Vagina (tissue), 2 donors: ENCODE results near the gene POC1A. TPM values are rescaled to one million over a fixed set of nuclear protein-coding genes. Genes with fewer than 3 reads are reported as not detected.

ENCODE experiments used
- DNase-seq, 2 donors: peaks; one replicate each; pipeline ENCODE4 v3.0.0-alpha.2; 2017; ENCODE audit errors: extremely low spot score in 2 of 2
- H3K27ac ChIP-seq: fragments of 200-600 bp; sonication (generic); one replicate; pipeline ENCODE4 v1.5.1; 2019
- H3K27me3 ChIP-seq: fragments of 200-600 bp; sonication (generic); one replicate; pipeline ENCODE4 v1.5.1; 2019
- H3K36me3 ChIP-seq, 2 donors: fragments of 200-600 bp; sonication (generic); one replicate each; pipeline ENCODE4 v1.5.1; 2017 to 2019
- H3K4me1 ChIP-seq: fragments of 200-600 bp; sonication (generic); one replicate; pipeline ENCODE4 v1.5.1; 2019
- H3K4me3 ChIP-seq, 2 donors: fragments of 200-600 bp; sonication (generic); 1 replicate in 1 of 2; 2 replicates in 1 of 2; pipeline ENCODE4 v1.5.1; 2016 to 2019
- H3K9me3 ChIP-seq: fragments of 200-600 bp; sonication (generic); one replicate; pipeline ENCODE4 v1.5.1; 2019
- POLR2A ChIP-seq, 2 donors: fragments of 450-650 bp; IDR thresholded peaks; one replicate each; pipeline ENCODE4 v1.6.1; 2017; ENCODE audit warnings: antibody characterized with exemption in 2 of 2, mild to moderate bottlenecking in 2 of 2, moderate library complexity in 2 of 2
- POLR2AphosphoS5 ChIP-seq, 2 donors: sonication (generic); formaldehyde crosslinking; IDR thresholded peaks; one replicate each; pipeline ENCODE4 v1.9.0; 2017; ENCODE audit warnings: antibody characterized with exemption in 2 of 2, mild to moderate bottlenecking in 2 of 2, low read depth in 1 of 2; ENCODE audit not compliant: insufficient read depth in 1 of 2
- intact Hi-C: fragments of 100-400 bp; cut with DNase I; formaldehyde crosslinking; loops from one replicate; pipeline ENCODE4 v1.15.1; 2023
- total RNA-seq: library from RNA; depleted of rRNA; stranded (reverse); fragments of >200 nt; gene quantifications from one replicate; pipeline ENCODE4 v1.2.3, GENCODE V29; 2016
- TF ChIP-seq, protein P1 (sequence below), 3 experiments: fragments of 450-650 bp in 2 of 3; fragments of 200-600 bp in 1 of 3; sonication (generic) in 1 of 3; IDR thresholded peaks; one replicate each; pipeline ENCODE4 v1.5.1; 2017 to 2019; ENCODE audit warnings: antibody characterized with exemption in 3 of 3, mild to moderate bottlenecking in 2 of 3, moderate library complexity in 2 of 3

POC1A gene
- total RNA-seq, 1 donor from 2014 or later = 0.74 TPM

DNA sequence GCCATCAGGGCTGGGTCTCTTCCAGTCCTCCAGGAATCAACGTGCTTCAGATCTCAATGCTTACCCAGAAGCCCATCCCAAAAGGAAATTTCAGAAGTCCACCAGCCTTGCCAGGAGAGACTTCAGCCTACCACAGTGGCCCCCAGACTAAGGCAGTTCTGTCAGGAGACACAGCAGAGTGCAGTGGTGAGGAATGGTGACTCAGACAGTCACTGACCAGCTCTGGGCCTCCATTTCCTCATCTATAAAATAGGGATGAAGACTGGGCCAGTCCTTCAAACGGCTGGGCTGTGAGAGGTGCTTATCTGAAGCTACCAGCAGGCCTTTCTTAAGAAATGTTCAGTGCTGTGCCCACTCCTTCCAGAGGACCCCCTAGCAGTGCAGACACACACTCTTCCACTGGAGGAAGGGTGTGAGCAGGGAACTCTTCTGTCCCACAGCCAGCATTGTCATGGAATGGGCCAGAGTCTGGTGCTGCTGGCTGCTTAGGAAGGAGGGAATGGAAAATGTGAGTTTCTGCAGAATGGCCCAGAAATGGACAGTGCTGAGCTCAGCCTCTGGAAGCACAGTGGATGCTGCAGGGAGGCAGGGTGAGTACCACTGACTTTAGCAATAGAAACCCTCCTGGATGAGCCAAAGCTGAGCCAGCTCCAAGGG is 56.2 kb downstream of the POC1A start:
- no peak for DNase-seq
- no peaks in the 10 kb centered on the region for H3K36me3 ChIP-seq
- no peak overlapping the region for H3K4me3 ChIP-seq
- H3K27me3 ChIP-seq = no peaks in the 10 kb centered on the region
- no peak for TF ChIP-seq POLR2AphosphoS5 (IDR thresholded peaks at IDR 0.05; ENCODE audit: insufficient read depth in 1 of 2, low read depth in 1 of 2)
- TF ChIP-seq, protein P1, sequence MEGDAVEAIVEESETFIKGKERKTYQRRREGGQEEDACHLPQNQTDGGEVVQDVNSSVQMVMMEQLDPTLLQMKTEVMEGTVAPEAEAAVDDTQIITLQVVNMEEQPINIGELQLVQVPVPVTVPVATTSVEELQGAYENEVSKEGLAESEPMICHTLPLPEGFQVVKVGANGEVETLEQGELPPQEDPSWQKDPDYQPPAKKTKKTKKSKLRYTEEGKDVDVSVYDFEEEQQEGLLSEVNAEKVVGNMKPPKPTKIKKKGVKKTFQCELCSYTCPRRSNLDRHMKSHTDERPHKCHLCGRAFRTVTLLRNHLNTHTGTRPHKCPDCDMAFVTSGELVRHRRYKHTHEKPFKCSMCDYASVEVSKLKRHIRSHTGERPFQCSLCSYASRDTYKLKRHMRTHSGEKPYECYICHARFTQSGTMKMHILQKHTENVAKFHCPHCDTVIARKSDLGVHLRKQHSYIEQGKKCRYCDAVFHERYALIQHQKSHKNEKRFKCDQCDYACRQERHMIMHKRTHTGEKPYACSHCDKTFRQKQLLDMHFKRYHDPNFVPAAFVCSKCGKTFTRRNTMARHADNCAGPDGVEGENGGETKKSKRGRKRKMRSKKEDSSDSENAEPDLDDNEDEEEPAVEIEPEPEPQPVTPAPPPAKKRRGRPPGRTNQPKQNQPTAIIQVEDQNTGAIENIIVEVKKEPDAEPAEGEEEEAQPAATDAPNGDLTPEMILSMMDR (IDR thresholded peaks at IDR 0.05) = no peak
- no peak for TF ChIP-seq POLR2A (IDR thresholded peaks at IDR 0.05)
- H3K9me3 ChIP-seq = no peaks in the 10 kb centered on the region
- H3K27ac ChIP-seq = no peak overlapping the region
- intact Hi-C loops = no loop called here
- H3K4me1 ChIP-seq = no peaks in the 10 kb centered on the region

- intact Hi-C loops = no loop called here
- no peaks in the 10 kb centered on the region for H3K36me3 ChIP-seq
- TF ChIP-seq POLR2A (IDR thresholded peaks at IDR 0.05) (no peak), POLR2AphosphoS5 (IDR thresholded peaks at IDR 0.05; ENCODE audit: insufficient read depth in 1 of 2, low read depth in 1 of 2) (no peak)
- TF ChIP-seq, protein P1 (IDR thresholded peaks at IDR 0.05) = no peak
- DNase-seq = no peak
- no peak overlapping the region for H3K4me3 ChIP-seq
- H3K27ac ChIP-seq = no peak overlapping the region
- no peaks in the 10 kb centered on the region for H3K9me3 ChIP-seq
- H3K4me1 ChIP-seq = no peaks in the 10 kb centered on the region
- no peaks in the 10 kb centered on the region for H3K27me3 ChIP-seq
Observed at GRCh38 chr3:52095990-52096775, 58.0 kb downstream of the POC1A start.

DNA sequence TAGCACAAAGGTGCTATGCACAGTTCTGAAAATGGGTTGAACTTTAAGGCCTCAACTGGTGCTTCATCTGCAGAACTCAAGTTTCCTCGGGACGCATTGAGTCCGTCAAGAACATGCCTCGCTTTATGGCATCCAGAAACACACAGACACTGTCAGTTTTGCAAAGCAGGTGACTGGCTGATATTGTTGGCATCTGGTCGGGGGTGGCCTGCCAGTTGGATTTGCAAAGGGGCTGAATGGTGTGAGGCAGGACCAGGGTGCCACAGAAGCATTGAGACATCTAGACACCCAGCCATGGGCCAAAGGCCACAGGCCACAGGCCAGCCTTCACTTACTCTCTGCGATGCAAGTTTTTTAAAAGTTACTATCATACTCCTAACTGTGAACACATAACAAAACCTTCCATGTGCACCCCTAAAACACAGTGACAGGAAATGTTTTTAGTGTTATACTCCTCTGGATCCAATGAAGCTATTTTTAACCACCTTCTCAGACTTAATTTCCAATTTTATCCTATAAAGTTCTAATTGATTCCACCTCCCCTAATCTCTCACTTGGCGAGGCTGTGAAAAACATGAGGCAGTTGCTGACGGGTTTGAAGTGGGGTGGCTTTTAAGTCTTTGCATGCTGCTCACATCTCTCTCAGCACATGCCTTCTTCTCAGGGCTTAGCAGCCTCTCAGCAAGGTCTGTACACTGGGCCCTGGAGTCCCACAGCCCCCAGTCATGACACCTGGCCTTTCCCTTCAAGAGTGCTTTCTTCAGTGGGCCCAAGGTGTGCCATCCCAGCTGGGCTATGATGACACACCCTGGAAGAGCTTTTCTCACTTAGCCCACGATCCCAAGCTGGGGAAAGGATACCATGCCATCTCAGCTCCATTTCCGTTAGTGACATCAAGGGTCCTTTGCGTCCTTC is 59.4 kb downstream of the POC1A start:
- H3K27me3 ChIP-seq = no peaks in the 10 kb centered on the region
- no peaks in the 10 kb centered on the region for H3K36me3 ChIP-seq
- no peaks in the 10 kb centered on the region for H3K9me3 ChIP-seq
- no peak overlapping the region for H3K4me3 ChIP-seq
- no peak overlapping the region for H3K27ac ChIP-seq
- intact Hi-C loops = no loop called here
- no peak for DNase-seq
- TF ChIP-seq POLR2AphosphoS5 (IDR thresholded peaks at IDR 0.05; ENCODE audit: insufficient read depth in 1 of 2, low read depth in 1 of 2) (no peak), POLR2A (IDR thresholded peaks at IDR 0.05) (no peak)
- TF ChIP-seq, protein P1 (IDR thresholded peaks at IDR 0.05) = no peak
- H3K4me1 ChIP-seq = peaks cover 13% of the 10 kb centered on the region

- no peak for TF ChIP-seq POLR2A (IDR thresholded peaks at IDR 0.05)
- intact Hi-C loops = no loop called here
- Histone ChIP-seq H3K9me3 (no peaks in the 10 kb centered on the region), H3K36me3 (no peaks in the 10 kb centered on the region), H3K27ac (no peak overlapping the region), H3K4me3 (no peak overlapping the region), H3K27me3 (no peaks in the 10 kb centered on the region), H3K4me1 (peaks cover 22% of the 10 kb centered on the region)
- no peak for DNase-seq
Observed at GRCh38 chr3:52093756-52094545, 60.3 kb downstream of the POC1A start.

DNA sequence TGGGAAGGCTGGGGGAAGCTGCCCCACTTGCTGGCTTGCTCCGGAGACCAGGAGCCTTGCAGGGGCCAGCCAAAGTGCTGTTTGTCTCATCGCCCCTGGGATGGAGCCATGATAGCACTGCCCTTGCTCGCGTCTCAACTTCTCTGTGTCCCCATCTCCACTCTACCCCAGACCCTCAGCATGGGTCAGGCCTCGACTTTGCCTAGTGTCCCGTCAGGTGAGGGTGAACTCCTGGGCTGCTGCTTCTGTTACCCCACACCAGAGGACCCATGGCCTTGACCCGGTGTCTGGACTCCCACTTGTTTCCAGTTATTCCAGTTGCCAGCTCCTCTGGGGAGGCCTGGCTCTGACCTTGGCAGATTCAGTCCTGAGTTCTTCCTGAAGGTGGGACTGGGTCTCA is 61.3 kb downstream of the POC1A start:
- TF ChIP-seq POLR2A (IDR thresholded peaks at IDR 0.05) (no peak), POLR2AphosphoS5 (IDR thresholded peaks at IDR 0.05; ENCODE audit: insufficient read depth in 1 of 2, low read depth in 1 of 2) (no peak)
- TF ChIP-seq, protein P1 (IDR thresholded peaks at IDR 0.05) = no peak
- intact Hi-C loops = no loop called here
- H3K4me3 ChIP-seq = no peak overlapping the region
- H3K36me3 ChIP-seq = no peaks in the 10 kb centered on the region
- H3K27ac ChIP-seq = no peak overlapping the region
- no peaks in the 10 kb centered on the region for H3K27me3 ChIP-seq
- H3K4me1 ChIP-seq = peaks cover 29% of the 10 kb centered on the region
- no peaks in the 10 kb centered on the region for H3K9me3 ChIP-seq
- no peak for DNase-seq
